PFSK-1 (cell line): ENCODE data around the gene NOL4L.

Experiments used
- POLR2AphosphoS5 ChIP-seq: IDR thresholded peaks from 2 replicates; pipeline ENCODE4 v1.6.1; 2012; ENCODE audit warnings: low read depth, mild to moderate bottlenecking, control low read depth, low read length, moderate library complexity
- SIN3A ChIP-seq: IDR thresholded peaks from 2 replicates; pipeline ENCODE4 v1.6.1; 2012; ENCODE audit warnings: mild to moderate bottlenecking, low read length, moderate library complexity, borderline replicate concordance; ENCODE audit not compliant: insufficient read depth
- TAF1 ChIP-seq: IDR thresholded peaks from 2 replicates; pipeline ENCODE4 v1.6.1; 2012; ENCODE audit warnings: low read length, control low read depth, borderline replicate concordance; ENCODE audit not compliant: insufficient read depth

GRCh38 chr20:32597714-32598113, 12.6 kb upstream of the NOL4L start:
- no peak for TF ChIP-seq POLR2AphosphoS5
- TF ChIP-seq SIN3A, result no peak
- no peak for TF ChIP-seq TAF1
